ENCODE results near the gene CHD3. TPM values are rescaled to one million over a fixed set of nuclear protein-coding genes. Genes with fewer than 3 reads are reported as not detected.

Gene CHD3
- polyA plus RNA-seq, 2 of the 4 experiments (the other 2 are of a cell fraction): 56.3 to 111 TPM

DNA sequence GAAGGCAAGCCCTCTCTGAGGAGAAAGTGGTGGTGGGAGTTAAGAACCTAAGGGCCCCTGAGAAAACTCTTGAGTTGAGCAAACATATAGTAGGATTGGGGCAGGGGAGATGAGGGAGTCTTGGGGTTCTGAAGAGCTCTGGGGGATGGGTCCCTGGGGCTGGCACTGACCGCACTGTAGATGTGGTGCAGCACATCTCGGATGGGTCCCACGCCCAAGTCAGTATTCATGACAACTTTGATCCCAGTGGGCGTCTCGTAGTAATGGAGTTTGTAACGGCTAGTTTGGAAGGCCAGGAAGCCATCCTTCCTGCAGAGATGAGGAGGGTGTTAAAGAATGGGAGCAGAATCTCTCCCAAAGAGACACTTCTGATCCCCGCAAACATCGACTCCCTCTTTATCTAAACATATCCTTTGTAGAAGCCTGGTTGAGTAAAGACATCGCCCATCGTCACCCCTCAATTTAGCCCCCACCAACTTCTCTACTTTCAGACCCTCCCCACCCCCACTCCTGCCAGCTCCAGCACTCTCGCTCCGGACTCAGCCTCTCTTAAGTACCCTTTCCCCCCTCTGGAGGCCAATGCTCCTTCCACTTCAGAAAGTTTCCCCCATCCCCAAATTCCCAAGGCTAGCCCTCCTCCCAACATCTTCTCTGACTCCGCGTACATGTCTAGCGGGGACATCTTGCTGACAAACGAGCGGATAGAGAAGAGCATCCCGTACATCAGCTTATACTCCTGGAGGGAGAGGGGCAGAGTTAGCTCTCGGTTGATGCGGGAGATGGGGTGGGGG lies 42.4 kb downstream of the CHD3 start:
- peak overlapping the region; percentile 87 for H3K4me2 ChIP-seq
- WGBS (ENCODE audit: missing lambda C conversion rate): 51% methylated on average over 15 of the region's 20 CpGs
- DNase-seq (ENCODE audit: low read depth in 1 of 2, low spot score in 1 of 2) (peak in 1 of 2 experiments; percentile 65), FAIRE-seq (no peak), ATAC-seq (peak in 1 of 2 experiments; percentile 14; a peak in 1 of 6 replicates)
- H3K4me3 ChIP-seq: peak overlapping the region; percentile 69
- TF ChIP-seq KDM5A (IDR thresholded peaks at IDR 0.05) (no peak), PHF8 (IDR thresholded peaks at IDR 0.05; ENCODE audit: borderline replicate concordance, low read depth) (0 out of 2 replicates have a peak, but pooled peaks have one; percentile 46), NPAS2 (CRISPR knock-in tag; IDR thresholded peaks at IDR 0.05; ENCODE audit: borderline replicate concordance) (no peak), JUNB (IDR thresholded peaks at IDR 0.05) (no peak), CBX2 (IDR thresholded peaks at IDR 0.05; ENCODE audit: borderline replicate concordance, low read depth) (no peak), HOXB5 (CRISPR knock-in tag; IDR thresholded peaks at IDR 0.05) (no peak)
- TF ChIP-seq, protein P1, sequence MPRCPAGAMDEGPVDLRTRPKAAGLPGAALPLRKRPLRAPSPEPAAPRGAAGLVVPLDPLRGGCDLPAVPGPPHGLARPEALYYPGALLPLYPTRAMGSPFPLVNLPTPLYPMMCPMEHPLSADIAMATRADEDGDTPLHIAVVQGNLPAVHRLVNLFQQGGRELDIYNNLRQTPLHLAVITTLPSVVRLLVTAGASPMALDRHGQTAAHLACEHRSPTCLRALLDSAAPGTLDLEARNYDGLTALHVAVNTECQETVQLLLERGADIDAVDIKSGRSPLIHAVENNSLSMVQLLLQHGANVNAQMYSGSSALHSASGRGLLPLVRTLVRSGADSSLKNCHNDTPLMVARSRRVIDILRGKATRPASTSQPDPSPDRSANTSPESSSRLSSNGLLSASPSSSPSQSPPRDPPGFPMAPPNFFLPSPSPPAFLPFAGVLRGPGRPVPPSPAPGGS (IDR thresholded peaks at IDR 0.05): 0 out of 3 replicates have a peak, but pooled peaks have one; percentile 5
- no peaks in the 10 kb centered on the region for H3K9me3 ChIP-seq
- CTCF ChIA-PET: interaction anchor here (0.6 to 12.0 kb wide), 15 partner anchors 9 to 379 kb away, joined by 3 to 128 read pairs (median 6); partner anchors contain the start of gene RNF227
- H3K27ac ChIP-seq: peak overlapping the region; percentile 78 to 86
- H3K4me1 ChIP-seq: peaks cover 21% of the 10 kb centered on the region
- POLR2A ChIA-PET: interaction anchor here (1.0 to 2.2 kb wide), 8 partner anchors 9 to 244 kb away, joined by 3 to 20 read pairs (median 6); partner anchors contain the start of genes NAA38, RNF227 and TP53

DNA sequence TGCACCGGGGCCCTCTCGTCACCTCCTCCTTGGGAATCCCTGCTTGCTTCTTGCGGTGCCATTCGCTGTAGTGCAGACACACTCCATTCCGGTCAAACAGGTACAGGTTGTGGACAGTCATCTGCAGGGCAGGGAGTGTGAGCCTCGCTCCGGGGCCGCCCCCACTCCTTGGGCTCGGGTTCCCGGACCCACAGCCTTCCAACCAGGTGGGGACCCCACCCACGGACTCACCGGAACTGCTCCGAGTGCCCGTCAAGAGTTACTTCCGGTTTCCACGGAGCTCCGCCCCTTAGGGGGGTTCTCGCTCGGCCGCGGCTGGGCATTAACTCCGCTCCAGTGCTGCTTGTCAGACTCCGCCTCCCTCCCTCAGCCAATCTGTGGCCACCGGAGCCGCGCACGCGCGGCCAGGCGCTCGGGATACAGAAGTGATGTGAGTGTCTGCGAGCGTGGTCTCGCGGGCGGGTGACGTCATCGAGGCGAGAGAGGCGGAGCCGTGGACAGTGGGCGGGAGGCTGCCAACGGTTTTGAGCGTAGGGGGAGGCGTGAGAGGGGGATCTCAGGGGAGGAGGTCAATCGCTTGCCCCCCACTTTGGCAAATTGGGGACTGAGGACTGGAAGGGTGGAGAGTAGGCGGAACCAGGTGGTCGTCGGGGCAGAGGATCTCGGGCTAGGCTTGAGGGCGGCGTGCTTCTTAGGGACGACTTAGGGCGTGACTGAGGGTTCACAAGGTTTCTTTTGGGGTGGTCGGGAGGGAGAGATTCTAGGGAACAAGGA lies 43.3 kb downstream of the CHD3 start, which contains the start of the genes CNTROB and TRAPPC1:
Gene CNTROB (plus strand): TSS at position 498 of the 774 bp plus-strand sequence. CDS start 874 bp downstream, outside the sequence.
Gene TRAPPC1 (minus strand): TSS at position 238 of the 774 bp plus-strand sequence. CDS start 117 bp downstream, at position 121.
- FAIRE-seq: peak; percentile 95
- Histone ChIP-seq H3K9me3 (no peaks in the 10 kb centered on the region), H3K4me1 (peaks cover 21% of the 10 kb centered on the region), H3K4me3 (peak within 1 kb of the TSS; percentile 69), H3K27ac (peak within 1 kb of the TSS; percentile 86 to 89), H3K4me2 (peak within 1 kb of the TSS; percentile 99)
- CTCF ChIA-PET: interaction anchor here (0.6 to 12.0 kb wide), 26 partner anchors 8 to 378 kb away, joined by 3 to 128 read pairs (median 5); partner anchors contain the start of gene RNF227
- DNase-seq (ENCODE audit: low read depth in 1 of 2, low spot score in 1 of 2): peak; percentile 99 to 100
- peak; percentile 86 to 94 for ATAC-seq
- TF ChIP-seq FOSL2 (IDR thresholded peaks at IDR 0.05): no peak
- TF ChIP-seq FOSL2 (CRISPR knock-in tag; IDR thresholded peaks at IDR 0.05): peak; percentile 98
- TF ChIP-seq, protein P2, sequence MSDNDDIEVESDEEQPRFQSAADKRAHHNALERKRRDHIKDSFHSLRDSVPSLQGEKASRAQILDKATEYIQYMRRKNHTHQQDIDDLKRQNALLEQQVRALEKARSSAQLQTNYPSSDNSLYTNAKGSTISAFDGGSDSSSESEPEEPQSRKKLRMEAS (IDR thresholded peaks at IDR 0.05): peak; percentile 81
- TF ChIP-seq, protein P3, sequence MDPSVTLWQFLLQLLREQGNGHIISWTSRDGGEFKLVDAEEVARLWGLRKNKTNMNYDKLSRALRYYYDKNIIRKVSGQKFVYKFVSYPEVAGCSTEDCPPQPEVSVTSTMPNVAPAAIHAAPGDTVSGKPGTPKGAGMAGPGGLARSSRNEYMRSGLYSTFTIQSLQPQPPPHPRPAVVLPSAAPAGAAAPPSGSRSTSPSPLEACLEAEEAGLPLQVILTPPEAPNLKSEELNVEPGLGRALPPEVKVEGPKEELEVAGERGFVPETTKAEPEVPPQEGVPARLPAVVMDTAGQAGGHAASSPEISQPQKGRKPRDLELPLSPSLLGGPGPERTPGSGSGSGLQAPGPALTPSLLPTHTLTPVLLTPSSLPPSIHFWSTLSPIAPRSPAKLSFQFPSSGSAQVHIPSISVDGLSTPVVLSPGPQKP (IDR thresholded peaks at IDR 0.05; ENCODE audit: low read depth, low read length): no peak; the same call in 1 of the 2 replicates
- TF ChIP-seq, protein P4, sequence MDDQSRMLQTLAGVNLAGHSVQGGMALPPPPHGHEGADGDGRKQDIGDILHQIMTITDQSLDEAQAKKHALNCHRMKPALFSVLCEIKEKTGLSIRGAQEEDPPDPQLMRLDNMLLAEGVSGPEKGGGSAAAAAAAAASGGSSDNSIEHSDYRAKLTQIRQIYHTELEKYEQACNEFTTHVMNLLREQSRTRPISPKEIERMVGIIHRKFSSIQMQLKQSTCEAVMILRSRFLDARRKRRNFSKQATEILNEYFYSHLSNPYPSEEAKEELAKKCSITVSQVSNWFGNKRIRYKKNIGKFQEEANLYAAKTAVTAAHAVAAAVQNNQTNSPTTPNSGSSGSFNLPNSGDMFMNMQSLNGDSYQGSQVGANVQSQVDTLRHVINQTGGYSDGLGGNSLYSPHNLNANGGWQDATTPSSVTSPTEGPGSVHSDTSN (IDR thresholded peaks at IDR 0.05): peak; percentile 80
- no peak for TF ChIP-seq HDAC2 (IDR thresholded peaks at IDR 0.05)
- TF ChIP-seq, protein P5, sequence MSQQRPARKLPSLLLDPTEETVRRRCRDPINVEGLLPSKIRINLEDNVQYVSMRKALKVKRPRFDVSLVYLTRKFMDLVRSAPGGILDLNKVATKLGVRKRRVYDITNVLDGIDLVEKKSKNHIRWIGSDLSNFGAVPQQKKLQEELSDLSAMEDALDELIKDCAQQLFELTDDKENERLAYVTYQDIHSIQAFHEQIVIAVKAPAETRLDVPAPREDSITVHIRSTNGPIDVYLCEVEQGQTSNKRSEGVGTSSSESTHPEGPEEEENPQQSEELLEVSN (IDR thresholded peaks at IDR 0.05; ENCODE audit: borderline replicate concordance, low read depth): 0 out of 2 replicates have a peak, but pooled peaks have one; percentile 47
- peak in 1 of 2 experiments; percentile 63; a peak in 2 of 5 replicates for TF ChIP-seq JUN (IDR thresholded peaks at IDR 0.05)
- TF ChIP-seq, protein P6, sequence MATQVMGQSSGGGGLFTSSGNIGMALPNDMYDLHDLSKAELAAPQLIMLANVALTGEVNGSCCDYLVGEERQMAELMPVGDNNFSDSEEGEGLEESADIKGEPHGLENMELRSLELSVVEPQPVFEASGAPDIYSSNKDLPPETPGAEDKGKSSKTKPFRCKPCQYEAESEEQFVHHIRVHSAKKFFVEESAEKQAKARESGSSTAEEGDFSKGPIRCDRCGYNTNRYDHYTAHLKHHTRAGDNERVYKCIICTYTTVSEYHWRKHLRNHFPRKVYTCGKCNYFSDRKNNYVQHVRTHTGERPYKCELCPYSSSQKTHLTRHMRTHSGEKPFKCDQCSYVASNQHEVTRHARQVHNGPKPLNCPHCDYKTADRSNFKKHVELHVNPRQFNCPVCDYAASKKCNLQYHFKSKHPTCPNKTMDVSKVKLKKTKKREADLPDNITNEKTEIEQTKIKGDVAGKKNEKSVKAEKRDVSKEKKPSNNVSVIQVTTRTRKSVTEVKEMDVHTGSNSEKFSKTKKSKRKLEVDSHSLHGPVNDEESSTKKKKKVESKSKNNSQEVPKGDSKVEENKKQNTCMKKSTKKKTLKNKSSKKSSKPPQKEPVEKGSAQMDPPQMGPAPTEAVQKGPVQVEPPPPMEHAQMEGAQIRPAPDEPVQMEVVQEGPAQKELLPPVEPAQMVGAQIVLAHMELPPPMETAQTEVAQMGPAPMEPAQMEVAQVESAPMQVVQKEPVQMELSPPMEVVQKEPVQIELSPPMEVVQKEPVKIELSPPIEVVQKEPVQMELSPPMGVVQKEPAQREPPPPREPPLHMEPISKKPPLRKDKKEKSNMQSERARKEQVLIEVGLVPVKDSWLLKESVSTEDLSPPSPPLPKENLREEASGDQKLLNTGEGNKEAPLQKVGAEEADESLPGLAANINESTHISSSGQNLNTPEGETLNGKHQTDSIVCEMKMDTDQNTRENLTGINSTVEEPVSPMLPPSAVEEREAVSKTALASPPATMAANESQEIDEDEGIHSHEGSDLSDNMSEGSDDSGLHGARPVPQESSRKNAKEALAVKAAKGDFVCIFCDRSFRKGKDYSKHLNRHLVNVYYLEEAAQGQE (IDR thresholded peaks at IDR 0.05): peak; percentile 70
- TF ChIP-seq, protein P1 (IDR thresholded peaks at IDR 0.05): peak; percentile 53; the same call in 1 of the 3 replicates
- TF ChIP-seq PHF8 (IDR thresholded peaks at IDR 0.05; ENCODE audit: borderline replicate concordance, low read depth): peak; percentile 80
- peak; percentile 79 for TF ChIP-seq CHD2 (IDR thresholded peaks at IDR 0.05; ENCODE audit: low read length, partially characterized antibody)
- no peak for TF ChIP-seq RCOR1 (IDR thresholded peaks at IDR 0.05; ENCODE audit: low read depth, low read length)
- TF ChIP-seq POLR2A (IDR thresholded peaks at IDR 0.05; ENCODE audit: low read length): peak; percentile 72
- peak; percentile 6 for TF ChIP-seq ZFP36 (IDR thresholded peaks at IDR 0.05; ENCODE audit: borderline replicate concordance, partially characterized antibody)
- TF ChIP-seq NR3C1 (IDR thresholded peaks at IDR 0.05): no peak
- peak; percentile 35; the same call in 1 of the 2 replicates for TF ChIP-seq RFX5 (IDR thresholded peaks at IDR 0.05)
- 1% methylated on average over 43 of the region's 55 CpGs for WGBS (ENCODE audit: missing lambda C conversion rate)
- POLR2A ChIA-PET: interaction anchor here (0.5 to 2.2 kb wide), 13 partner anchors 10 to 245 kb away, joined by 3 to 20 read pairs (median 4); partner anchors contain the start of genes NAA38, RNF227 and TP53
